ENCODE measurements around the gene SRCIN1.
A peak's percentile ranks its signal among the peaks of the same experiment; 100 is the strongest.

DNA sequence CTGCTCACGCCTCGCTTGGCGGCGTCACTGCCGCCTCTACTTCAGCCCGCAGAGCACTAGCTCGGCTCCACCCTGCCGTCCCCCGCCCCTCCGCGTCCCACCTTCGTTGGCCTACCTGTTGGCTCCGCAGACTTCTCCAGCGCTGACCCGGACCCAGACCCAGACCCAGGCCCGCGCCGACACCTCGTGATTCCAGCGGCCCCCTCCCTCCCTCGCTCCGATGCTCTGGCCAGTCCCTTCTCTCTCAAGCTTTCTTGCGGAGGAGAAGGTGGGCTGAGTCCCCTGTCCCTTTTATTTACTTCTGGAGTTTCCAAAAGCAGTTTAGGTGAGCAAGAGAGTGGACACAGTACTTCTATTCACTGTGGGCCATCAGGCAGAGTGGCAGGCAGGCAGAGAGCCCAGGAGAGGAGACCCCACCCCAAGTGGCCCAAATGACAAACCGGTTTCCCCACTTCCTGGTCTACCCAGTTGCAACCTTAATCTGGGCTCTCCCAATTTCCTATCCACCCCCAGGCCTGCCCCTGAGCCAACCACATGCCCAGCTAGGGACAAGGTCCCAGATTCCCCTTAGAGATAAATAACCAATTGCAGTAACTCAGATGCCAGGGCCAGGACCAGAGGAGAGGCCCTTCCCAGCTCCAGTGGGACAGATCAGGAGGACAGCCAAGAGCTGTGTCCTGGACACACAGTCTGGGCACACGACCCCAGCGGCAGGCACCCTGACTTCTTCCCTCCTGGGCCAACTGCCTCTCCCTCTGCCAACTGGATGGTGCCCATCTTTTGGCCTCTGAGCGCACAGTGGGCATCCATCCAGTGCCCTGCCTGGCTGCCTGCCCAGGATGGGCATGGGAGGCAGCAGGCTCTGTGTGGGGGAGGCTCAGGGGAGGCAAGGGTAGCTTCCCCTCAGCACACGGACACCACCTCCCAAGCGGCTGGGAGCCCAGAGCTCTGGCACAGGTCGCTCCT, 1.2 kb upstream of the SRCIN1 start:
- TF ChIP-seq, protein P1, sequence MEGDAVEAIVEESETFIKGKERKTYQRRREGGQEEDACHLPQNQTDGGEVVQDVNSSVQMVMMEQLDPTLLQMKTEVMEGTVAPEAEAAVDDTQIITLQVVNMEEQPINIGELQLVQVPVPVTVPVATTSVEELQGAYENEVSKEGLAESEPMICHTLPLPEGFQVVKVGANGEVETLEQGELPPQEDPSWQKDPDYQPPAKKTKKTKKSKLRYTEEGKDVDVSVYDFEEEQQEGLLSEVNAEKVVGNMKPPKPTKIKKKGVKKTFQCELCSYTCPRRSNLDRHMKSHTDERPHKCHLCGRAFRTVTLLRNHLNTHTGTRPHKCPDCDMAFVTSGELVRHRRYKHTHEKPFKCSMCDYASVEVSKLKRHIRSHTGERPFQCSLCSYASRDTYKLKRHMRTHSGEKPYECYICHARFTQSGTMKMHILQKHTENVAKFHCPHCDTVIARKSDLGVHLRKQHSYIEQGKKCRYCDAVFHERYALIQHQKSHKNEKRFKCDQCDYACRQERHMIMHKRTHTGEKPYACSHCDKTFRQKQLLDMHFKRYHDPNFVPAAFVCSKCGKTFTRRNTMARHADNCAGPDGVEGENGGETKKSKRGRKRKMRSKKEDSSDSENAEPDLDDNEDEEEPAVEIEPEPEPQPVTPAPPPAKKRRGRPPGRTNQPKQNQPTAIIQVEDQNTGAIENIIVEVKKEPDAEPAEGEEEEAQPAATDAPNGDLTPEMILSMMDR (conservative IDR thresholded peaks at IDR 0.05): peak; percentile 68; the same call in 1 of the 2 replicates
- TF ChIP-seq EZH2 (IDR thresholded peaks at IDR 0.05; ENCODE audit: low read depth): no peak

All from PC-9 (cell line).